ENCODE measurements around the gene RNF225.
"Not testable (repeated sequence)": the region's sequence is repeated elsewhere in the genome, so short reads cannot be mapped to it uniquely, and the experiment has no call there.

The RNF225 gene

GRCh38 chr19:58387338-58388174 lies 7.9 kb upstream of the RNF225 start:
- DNase-seq (ENCODE audit: low spot score), result no peak

- DNase-seq (ENCODE audit: low spot score), result no peak
Observed at GRCh38 chr19:58388175-58388526, 7.3 kb upstream of the RNF225 start.

- no peak for DNase-seq (ENCODE audit: low spot score)
Observed at GRCh38 chr19:58392945-58393724, 2.3 kb upstream of the RNF225 start.

DNA sequence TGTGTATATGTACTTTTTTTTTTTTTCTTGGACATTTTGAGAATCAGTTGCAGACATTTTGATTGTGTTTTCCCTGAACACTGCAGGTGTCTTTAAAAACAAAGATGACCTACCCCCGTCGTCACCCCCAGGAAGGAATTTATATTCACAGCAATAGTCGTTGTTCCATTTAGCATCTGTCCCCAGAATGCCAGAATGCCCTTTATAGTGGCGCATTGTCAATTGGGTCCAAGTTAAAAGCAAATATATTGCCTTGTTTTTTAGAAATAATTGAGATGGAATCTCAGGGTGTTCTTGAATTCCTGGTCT lies 1.8 kb upstream of the RNF225 start:
- DNase-seq (ENCODE audit: low spot score), result no peak

DNA sequence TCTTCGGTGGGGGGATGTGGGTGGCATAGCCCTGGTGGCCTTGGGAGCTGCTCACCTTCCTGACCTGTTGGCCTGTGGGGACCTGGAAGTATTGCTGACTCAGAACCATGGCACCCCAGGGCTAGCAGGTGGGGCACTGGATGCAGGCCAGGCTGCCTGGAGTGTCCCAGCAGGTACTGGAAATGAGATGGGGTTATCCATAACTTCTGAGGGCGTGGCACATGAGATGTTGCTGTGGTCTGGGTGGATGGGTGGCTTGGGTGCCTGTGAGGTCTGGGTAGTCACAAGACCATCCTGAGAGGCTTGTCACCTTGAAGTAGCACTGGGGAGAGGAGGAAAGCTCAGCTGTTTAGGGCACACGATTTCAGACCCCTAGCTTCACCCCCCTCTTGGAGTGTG lies 636 bp upstream of the RNF225 start:
- no peak for DNase-seq (ENCODE audit: low spot score)

DNA sequence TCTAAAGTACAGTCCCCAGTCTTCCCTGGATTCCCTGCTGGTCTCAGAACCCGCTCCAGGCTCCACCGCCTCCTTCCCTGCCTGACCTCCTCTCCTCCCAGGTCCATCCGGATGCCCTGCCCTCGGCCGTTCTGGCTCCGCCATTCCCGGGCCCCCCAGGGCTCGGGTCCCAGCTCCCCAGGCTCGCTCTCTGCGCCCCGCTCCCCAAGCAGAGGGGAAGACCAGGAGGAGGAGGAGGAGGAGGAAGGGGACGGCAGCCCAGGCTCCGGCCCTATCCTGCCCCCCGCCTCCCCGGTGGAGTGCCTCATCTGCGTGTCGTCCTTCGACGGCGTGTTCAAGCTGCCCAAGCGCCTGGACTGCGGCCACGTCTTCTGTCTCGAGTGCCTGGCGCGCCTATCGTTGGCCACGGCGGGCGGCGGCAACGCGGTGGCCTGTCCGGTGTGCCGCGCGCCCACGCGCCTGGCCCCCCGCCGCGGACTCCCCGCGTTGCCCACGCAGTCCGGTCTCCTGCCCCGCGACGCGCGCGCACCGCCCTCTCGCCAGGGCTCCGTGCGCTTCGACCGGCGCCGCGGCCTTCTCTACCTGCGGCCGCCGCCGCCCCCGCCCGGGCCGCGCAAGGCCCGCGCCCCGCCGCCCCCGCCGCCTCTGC lies 647 bp downstream of the RNF225 start:
- DNase-seq (ENCODE audit: low spot score), result no peak

DNA sequence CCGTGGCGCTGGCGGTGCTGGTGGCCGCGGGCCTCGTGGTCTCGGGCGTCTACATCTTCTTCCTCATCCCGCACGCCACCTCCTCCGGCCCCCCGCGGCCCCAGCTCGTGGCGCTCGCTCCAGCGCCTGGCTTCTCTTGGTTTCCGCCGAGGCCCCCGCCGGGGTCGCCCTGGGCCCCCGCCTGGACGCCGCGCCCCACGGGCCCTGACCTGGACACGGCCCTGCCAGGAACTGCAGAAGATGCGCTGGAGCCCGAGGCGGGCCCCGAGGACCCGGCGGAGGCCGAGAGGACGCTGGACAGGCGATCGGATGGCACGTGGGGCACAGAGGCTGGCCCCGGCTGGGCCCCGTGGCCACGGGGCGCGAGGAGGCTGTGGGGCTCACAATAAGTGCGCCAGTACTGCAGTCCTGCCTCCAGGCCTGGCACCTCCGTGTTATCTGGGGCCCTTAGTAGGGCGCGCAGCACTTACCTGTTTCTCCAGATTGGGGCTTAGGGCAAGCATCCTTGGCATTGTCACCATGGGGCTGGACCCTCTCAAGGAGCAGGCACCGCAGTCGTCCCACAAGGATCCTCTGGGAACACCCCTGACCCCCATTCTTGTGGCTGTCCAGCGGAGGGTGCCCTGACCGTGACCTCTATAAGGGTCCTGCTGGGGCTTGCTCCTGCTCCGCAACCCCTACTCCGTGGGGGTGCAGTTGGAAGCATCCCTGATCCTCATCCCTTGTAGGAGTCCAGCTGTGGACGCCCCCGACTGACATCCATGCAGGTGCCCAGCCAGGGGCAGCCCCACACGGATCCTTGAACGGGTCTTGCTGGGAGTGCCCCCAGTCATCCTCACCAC lies 1.5 kb downstream of the RNF225 start:
- DNase-seq (ENCODE audit: low spot score), result no peak

DNA sequence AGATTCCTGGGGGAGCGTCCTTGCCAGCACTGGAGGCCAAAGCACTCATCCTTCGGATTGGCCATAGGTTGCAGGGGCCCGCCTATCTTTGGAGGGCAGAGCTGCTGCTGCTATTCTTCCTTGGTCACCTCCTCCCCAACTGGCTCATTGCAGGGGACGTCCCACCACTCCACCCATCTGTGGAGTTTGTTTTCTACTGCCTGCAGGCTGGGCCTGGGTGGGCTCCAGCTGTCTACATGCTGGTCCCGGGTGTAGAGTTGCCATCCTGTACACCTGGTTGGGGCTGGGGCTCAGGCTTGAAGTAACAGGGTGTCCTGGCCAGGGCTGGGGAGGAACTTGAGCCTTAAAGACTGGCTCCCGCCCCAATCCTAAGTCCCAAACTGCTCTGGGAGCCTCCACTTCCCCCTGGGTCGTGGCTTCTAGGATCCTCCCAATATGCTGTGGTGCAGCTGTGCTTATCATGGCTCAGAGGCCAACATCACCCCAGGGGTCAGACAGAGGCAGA lies 2.1 kb downstream of the RNF225 start:
- DNase-seq (ENCODE audit: low spot score), result no peak

- no peak for DNase-seq (ENCODE audit: low spot score)
Observed at GRCh38 chr19:58398087-58398486, 2.6 kb downstream of the RNF225 start.

DNA sequence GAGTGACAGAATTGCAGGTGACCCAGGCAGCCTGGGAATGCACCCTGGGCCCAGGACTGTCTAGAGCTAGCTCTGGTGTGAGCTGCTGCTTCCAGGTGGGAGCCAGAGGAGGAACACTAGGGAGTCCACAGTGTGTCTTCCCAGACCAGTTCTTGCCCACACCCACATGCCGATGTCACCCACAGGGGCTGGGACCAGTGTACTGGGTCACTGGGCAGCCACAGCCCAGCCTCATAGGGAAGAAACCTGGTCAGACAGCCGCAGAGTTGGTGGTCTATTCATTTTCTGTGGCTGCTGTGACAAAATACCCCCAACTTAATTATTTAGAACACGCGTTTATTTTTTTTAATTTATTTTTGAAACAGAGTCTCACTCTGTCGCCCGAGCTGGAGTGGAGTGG lies 3.1 kb downstream of the RNF225 start:
- no peak for DNase-seq (ENCODE audit: low spot score)

DNA sequence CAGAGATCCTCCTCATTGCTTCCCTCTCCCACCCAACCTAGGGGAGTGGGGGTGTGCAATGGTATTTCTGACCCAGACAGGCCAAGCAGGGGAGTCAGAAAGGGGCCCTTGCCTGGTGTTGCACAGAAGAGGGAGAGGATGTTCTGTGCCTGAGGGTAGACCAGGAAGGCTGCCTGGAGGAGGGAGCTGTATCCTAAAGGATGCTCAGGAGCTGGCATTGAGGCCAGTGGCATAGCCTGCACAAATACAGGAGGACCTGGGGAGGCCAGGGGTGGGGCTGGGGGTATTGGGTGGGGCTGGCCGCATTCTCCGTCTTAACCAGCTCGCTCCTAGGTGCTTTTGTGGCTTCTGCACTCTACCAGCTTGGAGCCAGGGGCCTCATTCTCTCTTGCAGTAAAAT lies 4.4 kb downstream of the RNF225 start:
- no peak for DNase-seq (ENCODE audit: low spot score)

GRCh38 chr19:58400316-58400915 lies 5.0 kb downstream of the RNF225 start:
- DNase-seq (ENCODE audit: low spot score), result no peak

DNA sequence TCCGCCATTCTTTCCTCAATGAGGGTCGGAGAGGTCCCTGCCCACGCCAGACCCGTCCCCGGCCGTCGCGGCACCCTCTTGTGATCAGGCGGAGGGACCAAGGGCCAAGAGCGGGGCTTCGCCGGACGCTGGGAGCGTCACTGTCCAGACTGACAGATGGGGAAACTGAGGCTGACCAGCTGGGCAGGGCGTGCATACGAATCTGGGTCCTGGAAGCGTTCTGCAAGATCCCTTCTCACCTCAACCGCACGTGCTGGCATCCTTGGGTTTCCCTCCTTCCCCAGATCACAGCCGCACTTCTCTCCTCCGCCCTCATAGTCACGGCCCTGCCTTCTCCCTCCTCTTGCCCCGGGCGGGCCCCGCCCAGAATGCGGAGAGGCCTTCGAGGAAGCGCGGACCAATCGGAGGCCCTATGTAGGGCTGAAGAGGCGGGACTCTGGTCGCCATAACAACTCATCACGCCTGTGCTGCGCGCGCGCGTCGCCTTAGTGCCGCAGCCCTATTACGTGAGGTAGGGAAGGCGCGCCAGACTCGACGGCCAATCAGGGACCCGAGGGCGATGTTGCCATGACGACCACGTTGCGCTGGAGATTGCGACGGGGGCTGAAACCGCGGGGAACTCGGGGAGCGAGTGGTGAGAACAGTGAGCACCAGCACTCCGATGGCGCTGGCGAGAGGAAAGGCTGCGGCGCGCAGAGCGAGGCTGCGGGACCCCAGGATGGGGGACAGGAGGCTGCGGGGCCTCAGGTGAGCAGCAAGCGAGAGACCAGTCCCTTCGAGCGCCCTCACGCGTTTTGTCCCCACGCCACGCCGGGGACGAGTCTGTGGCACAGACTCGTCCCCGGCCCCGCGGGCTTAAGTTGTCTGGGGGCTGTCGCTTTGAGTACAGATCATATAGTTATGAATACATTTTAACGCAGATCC lies 5.7 kb downstream of the RNF225 start:
- DNase-seq (ENCODE audit: low spot score), result peak; percentile 99

GRCh38 chr19:58401840-58402421 lies 6.5 kb downstream of the RNF225 start:
- DNase-seq (ENCODE audit: low spot score), result no peak

DNA sequence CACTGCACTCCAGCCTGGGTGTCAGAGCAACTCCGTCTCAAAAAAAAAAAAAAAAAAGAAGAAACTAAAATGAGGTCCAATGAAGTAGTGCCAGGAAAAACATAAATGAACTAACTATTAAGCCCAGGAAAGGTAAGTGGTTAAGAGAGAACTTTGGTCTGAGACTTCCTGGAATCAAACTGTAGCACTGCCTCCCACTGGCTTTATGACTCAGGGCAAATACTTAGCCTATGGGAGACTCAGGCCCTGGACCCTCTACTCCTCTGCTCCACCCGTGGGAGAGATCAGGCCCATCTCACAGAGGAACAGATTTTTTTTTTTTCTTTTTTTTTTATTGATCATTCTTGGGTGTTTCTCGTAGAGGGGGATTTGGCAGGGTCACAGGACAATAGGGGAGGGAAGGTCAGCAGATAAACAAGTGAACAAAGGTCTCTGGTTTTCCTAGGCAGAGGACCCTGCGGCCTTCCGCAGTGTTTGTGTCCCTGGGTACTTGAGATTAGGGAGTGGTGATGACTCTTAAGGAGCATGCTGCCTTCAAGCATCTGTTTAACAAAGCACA lies 8.5 kb downstream of the RNF225 start:
- not testable (repeated sequence) for DNase-seq (ENCODE audit: low spot score)

- DNase-seq (ENCODE audit: low spot score), result no peak
Observed at GRCh38 chr19:58406818-58407657, 11.6 kb downstream of the RNF225 start.

DNA sequence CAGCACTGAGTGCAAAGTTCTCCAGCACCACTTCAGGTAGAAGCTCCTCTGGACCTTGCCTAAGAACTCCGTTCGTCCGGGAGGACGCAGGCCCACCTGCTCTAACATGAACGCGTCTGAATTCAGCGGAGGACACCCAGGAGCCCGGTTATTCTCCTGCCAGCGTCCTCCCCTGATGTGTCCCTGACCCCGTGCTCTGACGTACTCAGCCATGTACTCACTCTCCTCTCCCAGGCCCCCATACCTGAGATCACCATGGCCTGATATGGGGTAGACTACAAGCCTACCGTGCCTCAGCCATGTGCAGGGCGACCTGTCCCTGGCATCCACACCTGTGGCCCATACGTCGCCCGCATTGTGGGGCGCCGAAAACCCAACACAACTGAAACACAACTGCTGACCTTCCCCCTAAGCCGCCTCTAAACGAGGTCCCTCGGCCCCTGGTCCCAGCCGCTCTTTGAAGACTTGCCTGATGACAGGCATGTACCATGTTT lies 12.2 kb downstream of the RNF225 start:
- DNase-seq (ENCODE audit: low spot score), result no peak

- DNase-seq (ENCODE audit: low spot score), result peak; percentile 95
Observed at GRCh38 chr19:58408152-58409009, 12.9 kb downstream of the RNF225 start, which contains the start of gene ZNF584. Gene ZNF584, plus strand, starts transcription at chr19:58408649. Its CDS starts 499 bp downstream, at chr19:58409148.

Measured in AG20443 (cell line).